Left cardiac atrium (tissue), 4 donors: ENCODE results near the gene CAPN10. TPM values are rescaled to one million over a fixed set of nuclear protein-coding genes. Genes with fewer than 3 reads are reported as not detected.
A peak's percentile ranks its signal among the peaks of the same experiment; 100 is the strongest.

Experiments used
- ATAC-seq, 2 donors: fragments of 200-7000 bp; cut with Tn5 transposase; one replicate each; pipeline ENCODE4 v1.9.1; 2020; ENCODE audit warnings: mild to moderate bottlenecking in 2 of 2, moderate library complexity in 2 of 2
- DNase-seq: peaks from one replicate; pipeline ENCODE4 v3.0.0-alpha.2; 2020
- intact Hi-C, 2 donors: fragments of 100-400 bp; cut with DNase I; formaldehyde crosslinking; loops; one replicate each; pipeline versions ENCODE4 v1.14.1 to v1.15.1; 2022 to 2023
- total RNA-seq, 2 donors: library from RNA; stranded (reverse); fragmentation: NEBNext Ultra II Directional; extraction: Animal tissue kit (Norgen Biotek cat#: 25700); gene quantifications; one replicate each; pipeline ENCODE4 v1.2.1, GENCODE V29; 2021
- donor health status: DM: no; HTN: yes; CAD: no.
- donor health status: DM: no; HTN: yes; CAD: no; lungs with severe emphysema.
- donor health status: DM: yes; HTN: yes; CAD: no.
- donor health status: Dilated cardiomyopathy.

CAPN10 gene
- total RNA-seq, 2 donors from 2014 or later: 17.9 to 26.6 TPM

GRCh38 chr2:240583774-240584173, 2.8 kb upstream of the CAPN10 start:
- DNase-seq (no peak), ATAC-seq (no peak)
- intact Hi-C loops: no loop called here

DNA sequence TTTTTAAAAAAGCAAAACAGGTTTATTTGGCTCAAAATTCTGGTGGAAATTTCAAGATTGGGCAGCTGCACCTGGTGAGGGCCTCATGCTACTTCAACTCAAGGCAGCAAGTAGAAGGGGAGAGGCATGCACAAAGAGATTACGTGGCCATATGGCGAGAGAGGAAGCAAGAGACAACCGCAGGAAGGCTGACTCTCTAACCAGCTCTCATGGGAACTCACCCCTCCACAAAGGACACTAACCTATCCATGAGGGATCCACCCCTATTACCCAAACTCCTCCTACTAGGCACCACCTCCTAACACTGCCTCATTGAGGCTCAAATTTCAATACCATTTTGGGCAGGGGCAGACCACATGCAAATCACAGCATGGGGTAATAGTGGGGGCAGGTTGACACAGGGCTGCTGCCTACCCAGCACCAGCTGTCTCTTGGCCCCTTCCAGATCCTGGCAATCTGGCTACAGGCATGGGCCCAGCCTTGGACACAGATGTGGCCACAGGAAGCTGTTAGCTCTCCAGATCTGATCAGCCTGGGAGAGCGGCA, 2.0 kb upstream of the CAPN10 start:
- peak; percentile 3 for DNase-seq
- ATAC-seq: no peak
- intact Hi-C loops: no loop called here

DNA sequence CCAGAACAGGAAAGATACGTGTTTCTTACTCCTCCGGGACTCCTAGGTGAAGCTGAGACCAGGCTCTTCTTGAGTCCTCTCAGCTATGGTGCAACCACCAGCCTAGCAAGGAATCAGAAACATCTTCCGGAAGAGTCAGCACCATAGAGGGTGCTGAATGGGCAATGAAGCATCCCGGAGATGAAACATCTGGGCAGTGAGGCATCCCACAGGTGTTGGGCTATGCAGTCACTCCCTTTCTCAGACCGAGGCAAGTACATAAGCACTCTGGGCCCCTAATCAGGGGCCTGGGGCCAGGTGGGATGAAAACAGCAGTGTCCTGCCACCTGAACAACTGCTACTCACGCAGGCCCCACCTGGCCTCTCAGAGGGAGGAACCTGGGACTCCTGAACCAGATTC, 1.4 kb upstream of the CAPN10 start:
- intact Hi-C loops: no loop called here
- peak; percentile 14 for DNase-seq
- ATAC-seq: no peak

- ATAC-seq (no peak), DNase-seq (peak; percentile 14)
- intact Hi-C loops: no loop called here
Measured at GRCh38 chr2:240585681-240586197, 795 bp upstream of the CAPN10 start.

GRCh38 chr2:240586919-240587800, 626 bp downstream of the CAPN10 start:
- ATAC-seq: peak; percentile 16 to 32
- intact Hi-C loops: no loop called here

GRCh38 chr2:240588006-240588655, 1.6 kb downstream of the CAPN10 start:
- intact Hi-C loops: no loop called here

More at GRCh38 chr2:240586919-240587800, 626 bp downstream of the CAPN10 start:
- peak; percentile 57 for DNase-seq

DNA sequence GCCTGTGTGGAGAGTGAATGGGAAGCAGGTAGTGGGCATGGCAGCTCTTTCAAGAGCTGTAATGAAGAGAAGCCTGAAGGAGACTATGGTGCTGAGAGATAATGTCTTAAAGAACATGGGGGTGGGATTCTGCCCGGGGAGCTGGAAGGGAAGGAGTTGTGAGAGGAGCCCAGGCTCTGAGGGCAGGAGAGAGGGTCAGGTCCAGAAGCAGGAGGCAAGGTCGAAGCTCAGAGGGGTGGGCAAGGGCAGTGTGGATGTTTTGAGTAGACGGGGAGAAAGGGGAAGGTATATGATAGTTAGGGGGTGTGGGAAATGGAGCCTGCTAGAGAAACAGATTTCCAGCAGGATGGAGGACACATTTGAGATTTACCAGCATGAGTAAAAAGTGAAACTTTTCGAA, 2.1 kb downstream of the CAPN10 start:
- DNase-seq: peak; percentile 8
- intact Hi-C loops: no loop called here

More at GRCh38 chr2:240588006-240588655, 1.6 kb downstream of the CAPN10 start:
- no peak for ATAC-seq
- peak; percentile 7 for DNase-seq

DNA sequence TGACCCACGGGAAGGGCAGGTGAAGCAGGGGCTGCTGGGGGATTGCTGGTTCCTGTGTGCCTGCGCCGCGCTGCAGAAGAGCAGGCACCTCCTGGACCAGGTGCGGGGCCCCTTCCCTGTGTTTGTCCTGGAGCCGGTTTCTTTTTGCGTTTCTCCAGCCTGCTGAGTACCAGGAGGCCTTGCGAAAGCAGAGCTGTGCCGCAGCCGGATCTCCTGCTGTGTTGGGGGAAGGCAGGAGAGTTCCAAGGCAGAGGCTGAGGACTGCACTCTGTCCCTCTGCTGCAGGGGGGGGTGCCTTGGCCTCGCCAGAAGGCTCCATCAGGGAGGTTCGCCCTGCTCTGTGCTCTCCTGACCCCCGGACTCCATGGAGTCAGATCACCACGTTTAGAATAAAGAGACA, 2.8 kb downstream of the CAPN10 start:
- no peak for ATAC-seq

More for the DNA sequence above, 2.1 kb downstream of the CAPN10 start:
- ATAC-seq: no peak

DNA sequence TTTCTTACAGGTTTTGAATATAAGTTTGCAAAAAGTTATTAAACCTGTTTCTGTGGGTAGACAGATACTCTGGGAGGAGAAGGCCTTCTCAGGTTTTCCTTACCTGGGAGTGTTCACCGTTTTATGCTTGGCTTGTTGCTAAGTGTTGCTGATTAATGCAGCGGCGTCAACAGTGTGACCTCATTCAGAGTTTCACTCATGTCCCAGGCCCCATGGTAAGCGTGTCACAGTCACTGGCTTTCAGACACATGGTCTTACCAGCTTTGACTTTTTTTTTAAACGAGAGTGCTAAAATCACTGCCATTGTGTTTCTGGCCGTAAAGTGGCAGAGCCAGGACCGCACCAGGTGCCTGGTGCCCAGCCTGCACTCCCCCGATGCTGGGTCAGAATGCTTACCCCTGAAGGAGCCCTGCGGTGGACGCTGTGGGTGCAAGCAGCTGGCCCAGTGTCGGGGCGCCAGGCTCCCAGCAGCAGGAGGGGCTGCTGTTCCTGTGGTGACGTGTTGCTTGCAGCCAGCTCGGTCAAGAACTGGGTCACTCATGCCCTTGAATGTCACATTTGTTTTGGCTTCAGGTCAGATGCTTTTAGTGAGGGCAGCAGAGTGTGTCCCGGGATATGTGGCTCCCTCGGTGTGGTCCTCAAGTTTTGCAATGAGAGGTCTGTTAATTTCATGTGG, 3.5 kb downstream of the CAPN10 start:
- intact Hi-C loops: no loop called here
- ATAC-seq (no peak), DNase-seq (peak; percentile 5)

More for the DNA sequence above, 2.8 kb downstream of the CAPN10 start:
- peak; percentile 16 for DNase-seq
- intact Hi-C loops: no loop called here

DNA sequence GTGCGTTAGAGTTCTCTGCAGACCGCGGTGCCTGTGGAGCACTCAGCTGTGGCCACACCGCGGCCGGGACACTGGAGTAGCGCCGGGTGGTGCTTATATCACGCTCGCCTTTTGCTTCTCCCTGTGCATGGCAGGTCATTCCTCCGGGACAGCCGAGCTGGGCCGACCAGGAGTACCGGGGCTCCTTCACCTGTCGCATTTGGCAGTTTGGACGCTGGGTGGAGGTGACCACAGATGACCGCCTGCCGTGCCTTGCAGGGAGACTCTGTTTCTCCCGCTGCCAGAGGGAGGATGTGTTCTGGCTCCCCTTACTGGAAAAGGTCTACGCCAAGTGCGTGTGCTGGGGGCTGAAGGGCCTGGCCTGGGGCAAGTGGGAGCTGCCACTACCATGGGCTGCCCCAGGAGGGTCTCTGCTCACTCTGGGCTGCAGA, 4.2 kb downstream of the CAPN10 start:
- DNase-seq: peak; percentile 19
- intact Hi-C loops: no loop called here
- no peak for ATAC-seq

- ATAC-seq: no peak
- no peak for DNase-seq
- intact Hi-C loops: no loop called here
Measured at GRCh38 chr2:240591226-240591625, 4.7 kb downstream of the CAPN10 start.

GRCh38 chr2:240591784-240592183, 5.2 kb downstream of the CAPN10 start:
- DNase-seq (peak; percentile 10), ATAC-seq (no peak)
- intact Hi-C loops: no loop called here

GRCh38 chr2:240593026-240593702, 6.6 kb downstream of the CAPN10 start:
- ATAC-seq (peak; percentile 16 to 47), DNase-seq (peak; percentile 28)
- intact Hi-C loops: no loop called here

DNA sequence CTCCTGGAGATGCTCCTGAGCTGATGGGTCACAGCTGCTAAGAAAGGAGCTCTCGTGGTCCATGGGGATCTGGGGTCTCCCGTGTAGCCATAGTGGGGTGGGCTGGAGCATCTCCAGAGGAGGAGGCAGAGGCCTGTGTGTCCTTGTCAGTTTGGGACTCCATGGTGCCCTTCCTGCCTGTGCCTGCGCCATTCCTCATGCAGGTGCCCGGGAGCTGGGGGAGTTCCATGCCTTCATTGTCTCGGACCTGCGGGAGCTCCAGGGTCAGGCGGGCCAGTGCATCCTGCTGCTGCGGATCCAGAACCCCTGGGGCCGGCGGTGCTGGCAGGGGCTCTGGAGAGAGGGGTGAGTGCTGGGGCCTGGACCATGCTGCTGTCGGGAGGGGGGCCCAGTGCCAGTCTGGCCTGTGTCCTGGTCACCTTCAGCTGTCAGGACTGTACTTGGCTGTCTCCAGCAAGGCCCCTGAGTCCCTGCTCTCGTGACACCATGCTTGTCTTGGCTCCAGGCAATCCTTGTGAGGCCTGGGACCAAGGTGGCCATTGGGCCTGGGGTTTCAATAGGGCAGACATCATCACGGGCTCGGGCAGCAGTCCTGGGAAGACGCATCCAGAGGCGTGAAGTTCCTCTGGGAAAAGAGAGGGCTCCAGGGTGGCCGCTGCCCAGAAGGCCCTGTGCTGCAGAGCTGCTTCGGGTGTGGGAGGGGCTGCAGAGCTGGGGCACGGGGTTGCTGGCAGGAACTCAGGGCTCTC, 7.3 kb downstream of the CAPN10 start:
- intact Hi-C loops: no loop called here
- DNase-seq (peak; percentile 46), ATAC-seq (peak; percentile 57 to 70)

DNA sequence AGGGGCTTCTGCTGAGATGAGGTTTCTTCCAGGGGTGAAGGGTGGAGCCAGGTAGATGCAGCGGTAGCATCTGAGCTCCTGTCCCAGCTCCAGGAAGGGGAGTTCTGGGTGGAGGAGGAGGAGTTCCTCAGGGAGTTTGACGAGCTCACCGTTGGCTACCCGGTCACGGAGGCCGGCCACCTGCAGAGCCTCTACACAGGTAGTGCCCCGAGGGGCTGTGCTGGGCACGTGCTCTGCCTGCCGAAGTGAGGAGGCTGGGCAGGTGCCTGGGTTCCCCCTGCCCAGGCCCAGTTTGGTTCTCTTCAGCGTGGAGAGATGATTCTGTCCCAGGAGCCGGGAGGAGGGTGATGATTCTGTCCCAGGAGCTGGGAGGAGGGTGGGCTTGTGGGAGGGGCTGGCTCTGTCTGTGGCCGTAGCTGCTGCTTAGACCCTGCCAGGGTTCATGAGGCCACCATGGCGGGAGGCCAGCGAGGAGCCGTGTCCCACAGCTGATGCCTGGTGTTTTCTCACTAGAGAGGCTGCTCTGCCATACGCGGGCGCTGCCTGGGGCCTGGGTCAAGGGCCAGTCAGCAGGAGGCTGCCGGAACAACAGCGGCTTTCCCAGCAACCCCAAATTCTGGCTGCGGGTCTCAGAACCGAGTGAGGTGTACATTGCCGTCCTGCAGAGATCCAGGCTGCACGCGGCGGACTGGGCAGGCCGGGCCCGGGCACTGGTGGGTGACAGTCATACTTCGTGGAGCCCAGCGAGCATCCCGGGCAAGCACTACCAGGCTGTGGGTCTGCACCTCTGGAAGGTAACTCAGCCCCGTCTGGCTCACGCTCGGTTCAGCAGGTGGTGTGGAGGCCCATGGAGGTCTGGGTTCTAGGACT, 8.2 kb downstream of the CAPN10 start:
- peak; percentile 20 for DNase-seq
- intact Hi-C loops: no loop called here

DNA sequence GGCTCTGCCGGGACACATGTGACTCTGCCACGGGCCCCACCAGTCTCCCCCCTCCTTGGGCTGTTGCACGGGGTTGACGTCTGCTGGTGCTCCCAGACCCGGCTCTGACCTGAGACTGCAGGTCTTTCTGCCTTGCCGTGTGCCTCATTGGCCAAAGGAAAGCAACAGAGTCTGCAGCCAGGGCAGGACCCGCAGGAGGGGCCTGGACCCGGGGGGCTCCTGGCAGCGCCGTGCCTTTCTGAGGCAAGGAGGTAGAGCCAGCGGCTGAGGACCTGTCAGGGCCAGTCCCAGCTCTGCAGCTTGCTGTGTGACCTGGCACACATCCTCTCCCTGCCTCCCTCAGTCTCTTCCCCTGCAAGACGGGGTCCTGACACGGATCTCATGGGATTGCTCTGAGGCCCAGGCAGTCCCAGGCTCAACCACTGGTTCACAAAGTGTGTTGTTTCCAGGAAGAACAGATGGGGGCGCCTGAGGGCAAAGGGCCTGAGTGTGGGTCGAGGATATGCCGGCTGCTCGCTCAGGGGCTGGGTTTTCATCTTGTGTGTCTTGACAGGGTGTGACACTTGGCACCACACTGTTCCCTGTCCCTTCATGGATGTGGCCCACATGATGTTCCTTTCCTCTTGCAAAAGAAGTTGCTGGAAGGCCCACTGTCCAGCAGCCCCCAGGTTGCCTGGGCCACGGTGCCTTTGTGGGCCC, 9.0 kb downstream of the CAPN10 start:
- intact Hi-C loops: no loop called here
- peak in 1 of 2 donors; percentile 10 for ATAC-seq
- peak; percentile 18 for DNase-seq

More for the DNA sequence above, 8.2 kb downstream of the CAPN10 start:
- ATAC-seq: no peak
